HL-60 (cell line): ENCODE measurements around the gene GPR108.

Experiments
- DNase-seq, 2 experiments: peaks; one replicate each; pipeline ENCODE4 v3.0.0-alpha.2; 2010 to 2020; ENCODE audit warnings: low read depth in 1 of 2, low spot score in 1 of 2
- H3K27ac ChIP-seq: fragments of 250-450 bp; sonication (Bioruptor Pico); replicated peaks from 2 replicates; pipeline ENCODE4 v1.5.1; 2020; ENCODE audit warnings: mild to moderate bottlenecking, moderate library complexity
- H3K27me3 ChIP-seq: fragments of 250-450 bp; sonication (Bioruptor Pico); 2 replicates; pipeline ENCODE4 v1.5.1; 2021; ENCODE audit warnings: mild to moderate bottlenecking, moderate library complexity; ENCODE audit not compliant: insufficient read depth, poor library complexity, severe bottlenecking
- H3K4me3 ChIP-seq: replicated peaks from 2 replicates; pipeline ENCODE4 v1.5.1; 2011; ENCODE audit warnings: mild to moderate bottlenecking, control low read depth, low read length; ENCODE audit not compliant: insufficient read depth
- CTCF ChIP-seq: IDR thresholded peaks from one replicate; pipeline ENCODE4 v1.5.1; 2011; ENCODE audit warnings: low read length, control low read depth, inconsistent platforms; ENCODE audit not compliant: insufficient read depth
- GABPA ChIP-seq: IDR thresholded peaks from 2 replicates; pipeline ENCODE4 v1.6.1; 2012; ENCODE audit warnings: low read depth
- POLR2AphosphoS5 ChIP-seq: IDR thresholded peaks from 2 replicates; pipeline ENCODE4 v1.6.1; 2012; ENCODE audit warnings: low read depth
- SPI1 ChIP-seq: IDR thresholded peaks from 2 replicates; pipeline ENCODE4 v1.6.1; 2012; ENCODE audit warnings: low read depth, mild to moderate bottlenecking, borderline replicate concordance
- TF ChIP-seq, protein P1 (sequence below): IDR thresholded peaks from 2 replicates; pipeline ENCODE4 v1.6.1; 2012; ENCODE audit warnings: low read depth; ENCODE audit not compliant: insufficient replicate concordance

Gene GPR108

DNA sequence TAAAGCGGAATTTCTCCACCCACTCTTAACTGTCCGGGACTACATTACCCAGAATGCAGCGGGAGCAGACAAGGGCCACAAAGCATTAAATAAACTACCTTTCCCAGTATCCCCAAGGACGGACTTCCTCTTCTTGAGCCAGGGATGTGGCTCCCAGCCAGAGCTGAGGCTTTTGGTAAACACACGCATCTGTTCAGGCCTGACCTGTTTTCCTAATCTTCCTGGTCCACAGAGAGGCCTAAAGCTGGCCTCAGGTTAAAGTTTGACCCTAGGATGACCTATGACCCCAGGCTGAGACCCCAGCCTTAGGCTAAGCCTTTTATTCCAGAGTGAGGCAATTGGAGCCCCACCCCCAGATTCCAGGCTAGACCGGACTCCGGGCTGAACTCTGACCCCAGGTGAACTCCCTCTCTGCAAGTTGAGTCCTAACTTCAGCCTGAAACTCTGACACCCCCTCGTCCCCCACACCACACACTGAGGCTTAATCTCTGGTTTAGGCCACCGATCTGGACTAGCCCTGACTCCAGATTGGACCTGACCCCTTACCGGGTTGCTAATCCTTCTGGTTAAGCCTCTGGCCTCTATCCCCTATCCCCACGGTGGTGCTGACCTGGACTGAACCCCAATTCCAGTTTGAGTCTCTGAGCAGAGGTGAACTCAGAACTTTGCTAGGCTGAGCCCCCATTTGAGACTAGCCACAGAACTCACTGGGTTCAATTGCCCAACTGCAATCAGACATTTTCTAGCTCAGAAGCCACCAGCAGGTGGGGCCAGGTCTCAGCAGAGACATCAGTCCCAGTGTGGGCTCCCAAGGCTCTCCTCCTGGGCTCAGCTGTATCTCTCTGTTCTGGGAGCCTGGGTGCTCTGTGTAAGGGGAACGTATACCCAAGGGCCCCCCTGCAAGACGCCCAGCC is 750 bp upstream of the GPR108 start:
- TF ChIP-seq, protein P1, sequence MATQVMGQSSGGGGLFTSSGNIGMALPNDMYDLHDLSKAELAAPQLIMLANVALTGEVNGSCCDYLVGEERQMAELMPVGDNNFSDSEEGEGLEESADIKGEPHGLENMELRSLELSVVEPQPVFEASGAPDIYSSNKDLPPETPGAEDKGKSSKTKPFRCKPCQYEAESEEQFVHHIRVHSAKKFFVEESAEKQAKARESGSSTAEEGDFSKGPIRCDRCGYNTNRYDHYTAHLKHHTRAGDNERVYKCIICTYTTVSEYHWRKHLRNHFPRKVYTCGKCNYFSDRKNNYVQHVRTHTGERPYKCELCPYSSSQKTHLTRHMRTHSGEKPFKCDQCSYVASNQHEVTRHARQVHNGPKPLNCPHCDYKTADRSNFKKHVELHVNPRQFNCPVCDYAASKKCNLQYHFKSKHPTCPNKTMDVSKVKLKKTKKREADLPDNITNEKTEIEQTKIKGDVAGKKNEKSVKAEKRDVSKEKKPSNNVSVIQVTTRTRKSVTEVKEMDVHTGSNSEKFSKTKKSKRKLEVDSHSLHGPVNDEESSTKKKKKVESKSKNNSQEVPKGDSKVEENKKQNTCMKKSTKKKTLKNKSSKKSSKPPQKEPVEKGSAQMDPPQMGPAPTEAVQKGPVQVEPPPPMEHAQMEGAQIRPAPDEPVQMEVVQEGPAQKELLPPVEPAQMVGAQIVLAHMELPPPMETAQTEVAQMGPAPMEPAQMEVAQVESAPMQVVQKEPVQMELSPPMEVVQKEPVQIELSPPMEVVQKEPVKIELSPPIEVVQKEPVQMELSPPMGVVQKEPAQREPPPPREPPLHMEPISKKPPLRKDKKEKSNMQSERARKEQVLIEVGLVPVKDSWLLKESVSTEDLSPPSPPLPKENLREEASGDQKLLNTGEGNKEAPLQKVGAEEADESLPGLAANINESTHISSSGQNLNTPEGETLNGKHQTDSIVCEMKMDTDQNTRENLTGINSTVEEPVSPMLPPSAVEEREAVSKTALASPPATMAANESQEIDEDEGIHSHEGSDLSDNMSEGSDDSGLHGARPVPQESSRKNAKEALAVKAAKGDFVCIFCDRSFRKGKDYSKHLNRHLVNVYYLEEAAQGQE: no peak
- TF ChIP-seq SPI1 (peak; percentile 99), CTCF (peak; percentile 57), POLR2AphosphoS5 (no peak), GABPA (peak; percentile 76)
- no peak overlapping the region for H3K4me3 ChIP-seq
- peak overlapping the region; percentile 5 for H3K27ac ChIP-seq
- peak; percentile 90 to 100 for DNase-seq
- no peaks in the 10 kb centered on the region for H3K27me3 ChIP-seq

- DNase-seq: no peak
- no peaks in the 10 kb centered on the region for H3K27me3 ChIP-seq
- no peak for TF ChIP-seq GABPA
- TF ChIP-seq SPI1: no peak
- no peak for TF ChIP-seq CTCF
- TF ChIP-seq, protein P1: no peak
- no peak for TF ChIP-seq POLR2AphosphoS5
- peak overlapping the region; percentile 87 for H3K4me3 ChIP-seq
- H3K27ac ChIP-seq: peak overlapping the region; percentile 81
These were observed 480 bp downstream of the GPR108 start for GRCh38 chr19:6736917-6737283.

DNA sequence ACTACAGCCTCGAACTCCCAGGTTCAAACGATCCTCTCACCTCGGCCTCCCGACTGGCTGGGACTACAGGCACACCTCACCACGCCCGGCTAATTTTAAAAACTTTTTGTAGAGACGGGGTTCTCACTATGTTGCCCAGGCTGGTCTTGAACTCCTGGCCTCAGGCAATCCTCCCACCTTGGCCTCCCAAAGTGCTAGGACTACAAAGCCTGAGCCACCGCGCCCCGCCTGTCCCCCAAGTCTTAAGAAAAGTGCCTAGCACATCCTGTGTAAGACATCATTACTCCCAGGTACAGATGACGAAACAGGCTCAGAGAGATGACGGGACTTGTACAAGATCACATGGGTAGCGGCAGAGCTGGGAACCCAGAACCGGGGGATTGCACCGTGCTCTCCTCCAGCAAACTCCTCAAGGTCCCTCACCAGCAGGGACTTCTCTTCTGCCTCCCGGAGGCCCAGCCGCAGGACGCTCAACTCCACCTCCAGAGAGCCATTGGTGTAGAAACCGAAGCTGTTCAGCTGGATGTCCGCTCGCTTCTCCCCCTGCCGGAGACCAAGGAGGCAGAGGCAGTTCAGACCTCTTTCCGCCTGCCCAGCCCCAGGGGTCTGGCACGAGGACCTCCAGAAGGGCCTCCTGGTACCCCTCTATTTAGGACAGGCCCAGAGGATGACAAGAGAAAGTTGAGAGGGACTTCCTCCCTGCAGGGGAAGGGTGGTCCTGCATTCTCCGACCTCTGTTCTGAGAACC is 1.0 kb downstream of the GPR108 start:
- Histone ChIP-seq H3K4me3 (peak overlapping the region; percentile 87), H3K27ac (peak overlapping the region; percentile 81), H3K27me3 (no peaks in the 10 kb centered on the region)
- peak; percentile 75 to 90 for DNase-seq
- TF ChIP-seq CTCF (peak; percentile 58), GABPA (no peak), SPI1 (no peak), POLR2AphosphoS5 (no peak)
- TF ChIP-seq, protein P1: no peak
